ENCODE data around the gene CRTAP. TPM values are rescaled to one million over a fixed set of nuclear protein-coding genes. Genes with fewer than 3 reads are reported as not detected.

CRTAP gene
- total RNA-seq, 1 experiment from 2014 or later, result 104 TPM

DNA sequence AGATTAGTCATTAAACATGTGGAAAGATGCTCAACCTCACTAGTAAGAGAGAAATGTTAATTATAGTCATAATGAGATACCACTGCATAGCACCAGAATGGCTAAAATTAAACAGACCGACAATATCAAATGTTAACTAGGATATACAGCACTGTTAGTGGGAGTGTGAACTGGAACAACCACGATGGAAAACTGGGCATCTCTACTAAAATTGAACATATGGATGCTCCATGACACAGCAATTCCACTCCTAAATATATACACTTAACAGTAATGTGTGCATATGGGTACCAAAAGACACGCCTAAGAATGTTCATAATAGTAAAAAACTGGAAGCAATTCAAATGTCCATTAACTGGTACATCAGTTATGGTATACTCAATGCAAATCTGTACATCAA, 41.5 kb downstream of the CRTAP start:
- Histone ChIP-seq H3K27me3 (ENCODE audit: insufficient read depth, low read length) (no peaks in the 10 kb centered on the region), H3K27ac (ENCODE audit: low read depth, low read length) (no peak overlapping the region), H3K9me2 (ENCODE audit: insufficient read depth) (no peaks in the 10 kb centered on the region), H3K4me2 (ENCODE audit: low read length) (no peak overlapping the region), H4K20me1 (ENCODE audit: insufficient read depth) (no peaks in the 10 kb centered on the region), H3K9me3 (ENCODE audit: control insufficient read depth in 1 of 2, insufficient read depth in 1 of 2, low read depth in 1 of 2, low read length in 2 of 2) (no peaks in the 10 kb centered on the region), H2AFZ (ENCODE audit: low read depth, low read length, poor library complexity, severe bottlenecking) (no peak overlapping the region), H3K36me3 (ENCODE audit: control insufficient read depth in 1 of 2, insufficient read depth in 2 of 2, low read length in 2 of 2) (no peaks in the 10 kb centered on the region), H3K9ac (ENCODE audit: low read length) (no peak overlapping the region), H3K79me2 (ENCODE audit: insufficient read depth, low read length) (no peaks in the 10 kb centered on the region), H3K4me1 (ENCODE audit: control insufficient read depth in 1 of 2, insufficient read depth in 2 of 2, low read length in 2 of 2) (peaks cover 3 to 6% of the 10 kb centered on the region in 2 experiments; a peak in 1 of 4 replicates), H3K4me3 (replicated peaks in 1 of 2; ENCODE audit: low read depth in 1 of 2, low read length in 2 of 2) (no peak overlapping the region)
- ATAC-seq (no peak), DNase-seq (ENCODE audit: low read depth, low spot score) (no peak)
- RAD21 ChIA-PET (ENCODE audit: low non-redundant PET in 1 of 2, low total read pairs in 2 of 2, uncharacterized antibody in 2 of 2, unreplicated experiment in 2 of 2), result no interaction called here
- no TSS peak for BruUV-seq (replicated peaks)
- intact Hi-C loops (cut with micrococcal nuclease), result no loop called here
- POLR2A ChIA-PET, result no interaction called here
- CTCF ChIA-PET, result no interaction called here
- TF ChIP-seq EGR1 (IDR thresholded peaks at IDR 0.05; ENCODE audit: low read depth), result no peak
- no peak for TF ChIP-seq EZH2phosphoT487 (IDR thresholded peaks at IDR 0.05; ENCODE audit: borderline replicate concordance)
- TF ChIP-seq ZFX (IDR thresholded peaks at IDR 0.05), result no peak
- no peak for TF ChIP-seq POLR2A (IDR thresholded peaks at IDR 0.05; ENCODE audit: borderline replicate concordance, extremely low read depth, insufficient read depth, insufficient read length)
- TF ChIP-seq YY1 (IDR thresholded peaks at IDR 0.05; ENCODE audit: extremely low read depth, insufficient replicate concordance, low read depth, low read length), result no peak
- no peak for TF ChIP-seq TCF7L2 (IDR thresholded peaks at IDR 0.05; ENCODE audit: borderline replicate concordance, extremely low read depth, insufficient read depth, insufficient read length)
- TF ChIP-seq, protein P1, sequence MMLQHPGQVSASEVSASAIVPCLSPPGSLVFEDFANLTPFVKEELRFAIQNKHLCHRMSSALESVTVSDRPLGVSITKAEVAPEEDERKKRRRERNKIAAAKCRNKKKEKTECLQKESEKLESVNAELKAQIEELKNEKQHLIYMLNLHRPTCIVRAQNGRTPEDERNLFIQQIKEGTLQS (IDR thresholded peaks at IDR 0.05), result no peak
- no peak for TF ChIP-seq SIN3A (IDR thresholded peaks at IDR 0.05; ENCODE audit: low read depth)
- no peak for TF ChIP-seq RAD21 (IDR thresholded peaks at IDR 0.05; ENCODE audit: low read depth)
- TF ChIP-seq, protein P2, sequence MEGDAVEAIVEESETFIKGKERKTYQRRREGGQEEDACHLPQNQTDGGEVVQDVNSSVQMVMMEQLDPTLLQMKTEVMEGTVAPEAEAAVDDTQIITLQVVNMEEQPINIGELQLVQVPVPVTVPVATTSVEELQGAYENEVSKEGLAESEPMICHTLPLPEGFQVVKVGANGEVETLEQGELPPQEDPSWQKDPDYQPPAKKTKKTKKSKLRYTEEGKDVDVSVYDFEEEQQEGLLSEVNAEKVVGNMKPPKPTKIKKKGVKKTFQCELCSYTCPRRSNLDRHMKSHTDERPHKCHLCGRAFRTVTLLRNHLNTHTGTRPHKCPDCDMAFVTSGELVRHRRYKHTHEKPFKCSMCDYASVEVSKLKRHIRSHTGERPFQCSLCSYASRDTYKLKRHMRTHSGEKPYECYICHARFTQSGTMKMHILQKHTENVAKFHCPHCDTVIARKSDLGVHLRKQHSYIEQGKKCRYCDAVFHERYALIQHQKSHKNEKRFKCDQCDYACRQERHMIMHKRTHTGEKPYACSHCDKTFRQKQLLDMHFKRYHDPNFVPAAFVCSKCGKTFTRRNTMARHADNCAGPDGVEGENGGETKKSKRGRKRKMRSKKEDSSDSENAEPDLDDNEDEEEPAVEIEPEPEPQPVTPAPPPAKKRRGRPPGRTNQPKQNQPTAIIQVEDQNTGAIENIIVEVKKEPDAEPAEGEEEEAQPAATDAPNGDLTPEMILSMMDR (IDR thresholded peaks at IDR 0.05 in 2 of 3, conservative IDR thresholded peaks at IDR 0.05 in 1 of 3; ENCODE audit: borderline replicate concordance in 1 of 3, insufficient read depth in 1 of 3, low read depth in 2 of 3, low read length in 2 of 3), result no peak
- TF ChIP-seq SP1 (IDR thresholded peaks at IDR 0.05; ENCODE audit: low read depth), result no peak
